Activated CD4-positive, alpha-beta T cell treated with anti-CD3 and anti-CD28 coated beads, Interleukin-2, Interleukin-6, amounts not matched to agents 100 ng/mL and 50 ng/mL, durations not matched to agents 16 hours and 8 hours (primary cell): ENCODE data around the gene PIH1D2.
"Not testable (repeated sequence)": the region's sequence is repeated elsewhere in the genome, so short reads cannot be mapped to it uniquely, and the experiment has no call there.

Experiments used
- DNase-seq: peaks from one replicate; pipeline ENCODE4 v3.0.0-alpha.2; 2020

Gene PIH1D2

DNA sequence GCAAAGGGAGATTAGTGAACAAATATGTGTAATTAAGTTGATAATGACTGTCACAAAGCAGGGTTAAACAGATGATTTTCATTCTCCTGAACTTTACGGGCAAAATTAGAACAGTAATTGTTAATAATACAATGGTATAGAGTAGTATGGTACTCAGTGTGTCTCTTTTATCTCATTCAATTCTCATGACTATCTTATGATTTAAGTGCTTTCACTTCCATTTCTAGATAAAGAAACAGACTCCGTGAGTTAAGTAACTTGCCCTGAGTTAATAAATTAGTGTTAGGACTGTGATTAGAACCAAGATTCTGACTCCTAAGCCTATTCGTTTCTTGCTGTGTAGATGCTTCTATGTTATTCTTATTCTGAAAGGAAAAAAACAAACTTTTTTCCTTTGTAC is 22.0 kb downstream of the PIH1D2 start:
- DNase-seq = no peak

DNA sequence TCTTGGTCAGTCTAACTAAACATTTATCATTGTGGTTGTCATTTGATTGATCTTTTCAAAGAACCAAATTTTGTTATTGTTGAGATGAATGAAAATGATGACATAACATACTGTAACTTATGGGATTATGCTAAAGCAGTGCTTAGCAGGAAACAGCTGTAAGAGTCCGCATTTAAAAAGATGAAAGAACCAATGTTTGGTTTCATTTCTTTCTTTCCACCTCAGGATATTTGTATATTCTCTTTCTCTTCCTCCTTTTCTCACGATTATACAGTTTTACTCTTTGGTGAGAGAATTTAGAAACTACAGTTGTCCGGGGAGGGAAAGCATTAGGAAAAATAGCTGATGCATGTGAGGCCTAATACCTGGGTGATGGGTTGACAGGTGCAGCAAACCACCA is 23.1 kb downstream of the PIH1D2 start:
- no peak for DNase-seq

DNA sequence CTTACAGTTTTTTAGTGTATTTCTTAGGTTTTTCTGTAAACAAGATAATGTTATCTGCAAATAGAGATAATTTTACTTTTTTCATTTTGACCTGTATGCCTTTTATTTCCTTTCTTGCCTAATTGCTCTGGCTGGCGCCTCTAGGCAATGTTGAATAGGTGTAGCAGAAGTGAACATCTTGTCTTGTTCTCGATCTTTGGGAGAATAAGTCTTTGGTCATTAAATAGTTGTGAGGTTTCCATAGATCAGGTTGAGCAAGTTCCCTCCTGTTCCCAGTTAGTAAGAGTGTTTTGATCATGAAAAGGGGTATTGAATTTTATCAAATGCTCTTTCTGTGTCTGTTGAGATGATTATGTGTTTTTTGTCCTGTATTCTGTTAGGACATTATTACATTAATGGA is 24.0 kb downstream of the PIH1D2 start:
- DNase-seq = no peak

DNA sequence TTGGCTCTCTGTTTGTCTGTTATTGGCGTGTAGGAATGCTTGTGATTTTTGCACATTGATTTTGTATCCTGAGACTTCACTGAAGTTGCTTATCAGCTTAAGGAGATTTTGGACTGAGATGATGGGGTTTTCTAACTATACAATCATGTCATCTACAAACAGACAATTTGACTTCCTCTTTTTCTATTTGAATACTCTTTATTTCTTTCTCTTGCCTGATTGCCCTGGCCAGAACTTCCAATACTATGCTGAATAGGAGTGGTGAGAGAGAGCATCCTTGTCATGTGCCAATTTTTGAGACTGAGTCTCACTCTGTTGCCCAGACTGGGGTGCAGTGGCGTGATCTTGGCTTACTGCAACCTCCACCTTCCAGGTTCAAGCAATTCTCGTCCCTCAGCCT is 25.6 kb downstream of the PIH1D2 start:
- DNase-seq = not testable (repeated sequence)

DNA sequence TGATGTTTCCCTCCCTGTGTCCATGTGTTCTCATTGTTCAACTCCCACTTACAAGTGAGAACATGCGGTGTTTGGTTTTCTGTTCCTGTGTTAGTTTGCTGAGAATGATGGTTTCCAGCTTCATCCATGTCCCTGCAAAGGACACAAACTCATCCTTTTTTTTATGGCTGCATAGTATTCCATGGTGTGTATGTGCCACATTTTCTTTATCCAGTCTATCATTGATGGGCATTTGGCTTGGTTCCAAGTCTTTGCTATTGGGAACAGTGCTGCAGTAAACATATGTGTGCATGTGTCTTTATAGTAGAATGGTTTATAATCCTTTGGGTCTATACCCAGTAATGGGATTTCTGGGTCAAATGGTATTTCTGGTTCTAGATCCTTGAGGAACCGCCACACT is 27.2 kb downstream of the PIH1D2 start:
- not testable (repeated sequence) for DNase-seq

DNA sequence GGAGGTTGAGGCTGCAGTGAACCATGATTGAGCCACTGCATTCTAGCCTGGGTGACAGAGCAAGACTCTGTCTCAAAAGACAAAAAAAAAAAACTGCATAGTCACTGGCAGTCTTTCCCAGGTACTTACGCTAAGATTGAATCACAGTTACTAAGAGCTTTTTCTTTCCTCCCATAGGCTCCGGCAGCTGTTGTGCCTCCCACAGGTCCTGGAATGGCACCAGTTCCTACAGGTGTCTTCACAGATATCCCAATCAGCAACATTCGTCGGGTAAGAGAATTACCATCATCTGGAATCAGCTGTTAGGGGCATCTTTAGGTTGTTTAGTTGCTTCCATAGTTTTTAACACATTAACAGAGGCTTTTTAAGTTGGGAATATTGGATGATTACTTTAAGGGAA is 28.9 kb downstream of the PIH1D2 start:
- DNase-seq = no peak

DNA sequence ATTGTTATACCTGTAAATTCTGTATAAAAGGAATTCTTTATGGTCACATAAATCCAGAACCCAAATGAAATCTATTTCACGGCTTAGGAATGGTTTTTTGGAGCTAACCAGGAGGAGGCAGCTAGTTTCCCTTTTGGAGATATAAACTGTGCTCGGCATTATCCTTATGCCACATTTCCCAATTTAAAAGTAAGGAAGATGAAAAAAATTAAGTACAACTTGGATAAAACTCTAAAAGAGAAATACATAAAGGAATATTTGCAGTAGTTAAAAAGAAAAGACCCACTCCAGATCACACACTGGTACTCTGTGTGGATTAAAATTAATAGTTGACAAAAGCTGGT is 30.9 kb downstream of the PIH1D2 start:
- DNase-seq = no peak

DNA sequence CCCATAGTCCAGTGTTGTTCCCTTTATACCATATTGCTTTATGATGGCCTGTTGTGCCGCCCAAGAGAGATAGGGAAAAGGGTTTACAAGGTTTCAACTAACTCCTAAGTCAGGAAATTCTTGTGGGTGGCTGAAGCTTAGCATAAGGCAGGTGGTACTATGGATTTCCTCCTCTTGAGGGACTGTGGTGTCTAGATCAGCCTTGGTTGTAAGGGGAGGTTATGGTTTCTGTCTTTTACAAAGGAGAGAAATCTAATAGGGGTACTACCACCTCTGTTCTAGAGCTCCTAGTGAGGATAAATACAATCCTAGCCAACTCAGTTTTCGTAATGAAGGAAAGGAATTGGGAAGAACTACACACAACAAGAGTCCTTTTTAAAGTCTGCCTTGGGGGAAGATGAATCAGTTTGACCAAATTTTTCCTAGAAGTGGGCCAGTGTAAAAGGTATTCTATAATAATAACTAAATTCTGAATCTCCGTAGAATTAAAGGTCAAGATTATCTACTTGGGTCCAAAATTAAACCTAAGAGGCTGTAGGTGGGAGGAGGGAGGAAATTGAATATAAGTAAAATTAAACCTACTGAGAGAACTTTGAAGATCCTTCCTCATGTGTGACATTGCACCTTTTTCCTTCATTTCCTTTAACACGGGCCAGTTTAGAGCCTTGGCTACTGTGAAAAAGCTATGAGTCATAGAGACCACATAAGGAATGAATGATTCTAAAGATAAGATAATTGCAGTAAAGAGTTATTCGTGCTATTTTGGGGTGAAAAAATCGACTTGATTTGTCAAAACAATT is 31.5 kb downstream of the PIH1D2 start:
- no peak for DNase-seq

DNA sequence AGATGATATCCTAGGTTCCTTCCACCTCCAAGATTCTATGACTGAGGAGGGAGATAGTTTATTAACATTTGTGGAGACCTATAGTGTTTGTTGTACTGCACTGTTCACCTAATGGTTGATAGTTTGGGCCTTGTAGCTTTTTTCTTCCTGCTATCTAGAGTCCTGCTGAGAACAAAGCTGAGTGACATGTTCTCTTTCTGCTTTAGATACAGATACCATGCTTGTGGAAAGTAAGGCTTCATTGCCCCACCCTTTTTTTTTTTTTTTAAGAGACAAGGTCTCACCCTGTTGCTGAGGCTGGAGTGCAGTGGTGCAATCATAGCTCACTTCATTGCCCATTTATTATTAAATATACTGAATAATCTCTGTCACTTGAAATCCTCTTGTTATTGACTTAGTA is 36.3 kb downstream of the PIH1D2 start:
- no peak for DNase-seq

DNA sequence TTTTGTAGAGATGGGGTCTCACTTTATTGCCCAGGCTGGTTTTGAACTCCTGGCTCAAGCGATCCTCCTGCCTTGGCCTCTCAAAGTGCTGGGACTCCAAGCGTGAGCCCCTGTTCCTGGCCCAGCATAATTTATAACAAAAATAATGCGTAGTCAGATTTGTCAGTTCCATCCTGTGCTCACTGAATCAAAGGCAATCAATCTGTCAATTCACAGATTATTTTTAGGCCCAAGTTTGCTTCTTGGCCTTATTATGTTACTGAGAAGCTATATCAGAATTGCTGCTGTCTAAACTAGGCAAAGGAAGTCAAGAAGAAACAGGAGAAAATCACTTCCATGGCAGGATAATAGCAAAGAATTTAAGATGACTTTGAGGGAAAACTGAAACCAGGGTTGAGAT is 39.9 kb downstream of the PIH1D2 start:
- DNase-seq = no peak

DNA sequence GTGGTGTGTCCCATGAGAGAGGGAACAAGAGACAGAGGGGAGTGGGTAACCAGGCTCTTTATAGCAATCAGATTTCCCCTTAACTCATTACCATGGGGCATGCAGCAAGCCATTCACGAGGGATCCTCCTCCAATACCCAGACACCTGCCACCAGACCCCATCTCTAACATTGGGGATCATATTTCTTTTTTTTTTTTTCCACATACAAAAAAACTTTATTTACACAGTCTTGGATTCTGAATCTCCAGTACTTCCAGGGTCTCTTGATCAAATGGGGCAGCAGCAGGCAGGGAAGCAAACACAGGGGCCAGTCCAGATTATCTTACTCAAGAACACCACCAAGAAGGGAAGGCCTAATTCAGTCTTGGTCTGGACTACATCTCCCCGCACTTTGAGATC is 44.4 kb downstream of the PIH1D2 start:
- no peak for DNase-seq

DNA sequence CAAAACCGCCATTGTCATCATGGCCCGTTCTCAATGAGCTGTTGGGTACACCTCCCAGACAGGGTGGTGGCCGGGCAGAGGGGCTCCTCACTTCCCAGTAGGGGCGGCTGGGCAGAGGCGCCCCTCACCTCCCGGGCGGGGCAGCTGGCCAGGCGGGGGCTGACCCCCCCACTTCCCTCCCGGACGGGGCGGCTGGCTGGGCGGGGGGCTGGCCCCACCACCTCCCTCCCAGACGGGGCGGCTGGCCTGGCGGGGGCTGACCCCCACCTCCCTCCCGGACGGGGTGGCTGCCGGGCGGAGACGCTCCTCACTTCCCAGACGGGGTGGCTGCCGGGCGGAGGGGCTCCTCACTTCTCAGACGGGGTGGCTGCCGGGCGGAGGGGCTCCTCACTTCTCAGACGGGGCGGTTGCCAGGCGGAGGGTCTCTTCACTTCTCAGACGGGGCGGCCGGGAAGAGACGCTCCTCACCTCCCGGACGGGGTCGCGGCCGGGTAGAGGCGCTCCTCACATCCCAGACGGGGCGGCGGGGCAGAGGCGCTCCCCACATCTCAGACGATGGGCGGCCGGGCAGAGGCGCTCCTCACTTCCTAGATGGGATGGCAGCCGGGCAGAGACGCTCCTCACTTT is 46.9 kb downstream of the PIH1D2 start:
- not testable (repeated sequence) for DNase-seq

DNA sequence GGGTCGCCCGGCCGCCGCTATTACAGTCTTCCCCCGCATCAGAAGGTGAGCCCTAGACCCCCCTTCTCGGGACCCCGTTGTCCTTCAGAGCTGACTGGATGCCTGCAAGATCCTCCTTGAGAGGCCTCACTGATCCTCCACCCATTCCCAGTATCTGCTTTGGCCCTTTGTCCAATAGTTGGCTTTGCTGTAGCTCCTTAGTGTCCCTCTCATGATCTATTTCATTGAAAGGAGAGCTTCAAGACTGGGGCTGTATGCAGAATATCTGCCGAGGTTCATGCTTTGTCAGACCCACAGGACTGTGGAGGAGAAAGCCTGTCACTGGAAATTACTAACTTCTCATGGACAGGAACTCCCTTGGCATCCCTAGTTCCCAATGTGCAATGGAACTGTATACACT is 48.1 kb downstream of the PIH1D2 start:
- DNase-seq = peak; percentile 20

DNA sequence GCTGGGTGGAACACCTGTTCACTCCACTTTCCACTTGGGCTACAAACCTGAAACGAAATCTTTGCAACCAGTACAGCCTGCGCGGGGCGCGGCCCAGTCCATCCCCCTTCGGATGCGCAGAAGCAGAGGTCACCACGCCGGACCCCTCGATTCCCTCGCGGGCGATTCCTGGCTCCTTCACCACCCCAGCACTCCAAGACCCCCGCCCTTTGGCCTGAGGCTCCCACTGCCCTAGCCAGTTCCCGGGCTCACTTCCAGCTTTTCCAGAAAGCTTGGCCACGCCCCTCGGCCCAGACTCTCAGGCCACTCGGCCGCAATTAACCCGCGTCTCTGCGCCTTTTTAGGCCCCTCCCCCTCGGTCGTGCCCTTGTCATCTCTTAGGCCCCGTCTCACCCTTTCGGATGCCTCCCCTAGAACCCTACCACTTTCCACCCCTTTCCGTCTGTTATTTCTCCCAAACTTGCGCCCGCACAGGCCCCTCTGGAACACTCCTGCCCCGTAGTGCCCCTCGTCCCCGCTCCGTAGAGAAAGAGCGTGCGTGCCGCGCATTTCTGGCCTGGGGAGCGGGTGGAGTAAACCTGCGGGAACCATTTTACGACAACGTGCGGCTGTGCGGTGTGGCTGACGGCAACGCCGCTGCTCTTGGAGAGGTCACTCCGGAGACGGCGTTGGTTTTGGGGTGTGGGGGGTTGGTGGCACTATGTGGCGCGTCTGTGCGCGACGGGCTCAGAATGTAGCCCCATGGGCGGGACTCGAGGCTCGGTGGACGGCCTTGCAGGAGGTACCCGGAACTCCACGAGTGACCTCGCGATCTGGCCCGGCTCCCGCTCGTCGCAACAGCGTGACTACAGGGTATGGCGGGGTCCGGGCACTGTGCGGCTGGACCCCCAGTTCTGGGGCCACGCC is 48.8 kb downstream of the PIH1D2 start, which contains the start of gene DLAT:
Gene DLAT (plus strand): TSS at position 636 of the 906 bp plus-strand sequence. CDS start 65 bp downstream, at position 701.
- DNase-seq = peak; percentile 93

DNA sequence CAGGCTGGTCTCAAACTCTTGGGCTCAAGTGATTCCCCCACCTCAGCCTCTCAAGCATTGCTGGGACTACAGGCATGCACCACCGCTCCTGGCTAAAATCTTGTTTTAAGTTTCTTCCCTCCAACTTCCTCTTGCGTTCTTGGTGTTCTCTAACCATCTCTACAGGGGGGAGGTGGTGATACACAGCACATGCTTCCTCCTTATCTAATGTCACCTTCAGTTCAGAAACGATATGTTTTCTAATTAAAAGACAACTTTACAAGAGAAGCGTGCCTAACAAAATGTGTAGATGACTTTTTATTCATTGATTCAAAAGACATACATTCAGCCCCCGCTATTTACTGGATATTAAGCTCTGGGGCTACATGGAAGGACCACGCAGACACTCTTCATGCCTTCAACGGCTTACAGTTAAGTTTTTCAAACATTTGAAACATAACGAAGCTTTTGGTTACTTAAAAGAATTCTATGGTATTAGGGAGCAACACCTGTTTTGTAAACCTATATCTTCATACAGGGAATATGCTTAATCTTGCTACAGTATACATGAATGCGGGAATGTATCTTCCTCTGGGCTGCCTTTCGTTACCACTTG is 49.5 kb downstream of the PIH1D2 start:
- peak; percentile 42 for DNase-seq

DNA sequence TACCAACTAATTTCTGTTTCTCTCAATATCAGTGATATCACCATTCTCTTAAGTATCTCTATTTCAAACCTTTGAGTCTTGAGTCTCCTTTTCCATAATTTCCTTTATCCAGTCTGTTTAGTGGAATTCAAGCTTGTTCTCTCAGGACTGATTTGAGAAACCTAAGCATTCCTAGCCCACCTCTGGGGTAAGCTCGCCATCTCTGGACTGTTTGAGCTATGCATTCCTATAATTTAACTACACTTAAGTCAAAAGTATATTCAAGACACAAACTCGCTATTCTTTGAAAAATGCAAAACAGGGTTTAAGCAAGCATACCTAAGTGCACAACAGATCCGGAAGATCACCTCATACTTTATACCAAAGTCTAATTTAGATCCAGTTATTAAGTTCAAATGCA is 50.7 kb downstream of the PIH1D2 start:
- DNase-seq = no peak

DNA sequence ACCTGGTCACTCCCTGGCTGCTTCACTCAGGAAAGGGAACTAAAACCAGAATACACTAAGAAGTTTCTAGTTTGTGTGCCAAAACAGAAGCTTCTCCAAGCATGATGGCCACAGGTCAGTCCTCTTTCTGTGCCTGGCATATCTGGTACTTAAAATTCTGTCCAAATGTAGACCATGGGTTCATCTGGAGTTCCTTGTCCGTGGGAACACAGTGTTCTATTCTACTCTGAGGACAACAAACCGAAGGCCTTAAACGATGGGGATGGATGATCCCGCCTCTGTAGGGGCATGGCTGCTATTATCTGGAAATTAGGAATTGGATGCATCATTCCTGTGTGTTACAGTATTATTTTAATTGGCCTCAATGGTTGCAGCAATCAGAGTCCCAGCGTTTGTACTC is 54.8 kb downstream of the PIH1D2 start:
- no peak for DNase-seq
